Lower leg skin (tissue), 3 donors: ENCODE results near the gene DNASE1L3.

ENCODE experiments used
- CTCF ChIP-seq, 3 donors: fragments of 450-650 bp; IDR thresholded peaks; one replicate each; pipeline ENCODE4 v1.5.1; 2016; ENCODE audit warnings: antibody characterized with exemption in 3 of 3, mild to moderate bottlenecking in 3 of 3, moderate library complexity in 2 of 3
- POLR2A ChIP-seq, 2 donors: fragments of 450-650 bp; IDR thresholded peaks; one replicate each; pipeline ENCODE4 v1.6.1; 2016 to 2017; ENCODE audit warnings: antibody characterized with exemption in 2 of 2, mild to moderate bottlenecking in 1 of 2, moderate library complexity in 1 of 2

- TF ChIP-seq CTCF (IDR thresholded peaks at IDR 0.05) (no peak), POLR2A (IDR thresholded peaks at IDR 0.05) (no peak)
These were observed 839 bp downstream of the DNASE1L3 start for GRCh38 chr3:58209933-58210332.
